Cardiac septum (tissue), 1 donor: ENCODE measurements around the gene ERRFI1. TPM values are rescaled to one million over a fixed set of nuclear protein-coding genes. Genes with fewer than 3 reads are reported as not detected.

Source experiments
- DNase-seq: peaks from one replicate; pipeline ENCODE4 v3.0.0-alpha.2; 2020; ENCODE audit warnings: low spot score
- intact Hi-C: fragments of 100-400 bp; cut with DNase I; formaldehyde crosslinking; loops from one replicate; pipeline ENCODE4 v1.14.0; 2022
- total RNA-seq: library from RNA; stranded (reverse); fragmentation: NEBNext Ultra II Directional; extraction: Animal tissue kit (Norgen Biotek cat#: 25700); gene quantifications from one replicate; pipeline ENCODE4 v1.2.1, GENCODE V29; 2021
- donor health status: DM: no; HTN: no; CAD: no.

ERRFI1 gene
- total RNA-seq, 1 donor from 2014 or later = 8.2 TPM

- intact Hi-C loops = no loop called here
- no peak for DNase-seq
Measured at GRCh38 chr1:8010080-8010664, 15.9 kb downstream of the ERRFI1 start.

- intact Hi-C loops = loop anchor here (10.0 kb wide), 1 partner anchor 715 kb away; no protein-coding TSS in a partner anchor
- no peak for DNase-seq
Measured at GRCh38 chr1:8009043-8010002, 16.8 kb downstream of the ERRFI1 start.

GRCh38 chr1:8006037-8006963 lies 19.8 kb downstream of the ERRFI1 start:
- no peak for DNase-seq
- intact Hi-C loops = loop anchor here (10.0 kb wide), 1 partner anchor 719 kb away; no protein-coding TSS in a partner anchor

- no peak for DNase-seq
- intact Hi-C loops = loop anchor here (10.0 kb wide), 1 partner anchor 720 kb away; no protein-coding TSS in a partner anchor
Measured at GRCh38 chr1:8004803-8005573, 21.1 kb downstream of the ERRFI1 start.

DNA sequence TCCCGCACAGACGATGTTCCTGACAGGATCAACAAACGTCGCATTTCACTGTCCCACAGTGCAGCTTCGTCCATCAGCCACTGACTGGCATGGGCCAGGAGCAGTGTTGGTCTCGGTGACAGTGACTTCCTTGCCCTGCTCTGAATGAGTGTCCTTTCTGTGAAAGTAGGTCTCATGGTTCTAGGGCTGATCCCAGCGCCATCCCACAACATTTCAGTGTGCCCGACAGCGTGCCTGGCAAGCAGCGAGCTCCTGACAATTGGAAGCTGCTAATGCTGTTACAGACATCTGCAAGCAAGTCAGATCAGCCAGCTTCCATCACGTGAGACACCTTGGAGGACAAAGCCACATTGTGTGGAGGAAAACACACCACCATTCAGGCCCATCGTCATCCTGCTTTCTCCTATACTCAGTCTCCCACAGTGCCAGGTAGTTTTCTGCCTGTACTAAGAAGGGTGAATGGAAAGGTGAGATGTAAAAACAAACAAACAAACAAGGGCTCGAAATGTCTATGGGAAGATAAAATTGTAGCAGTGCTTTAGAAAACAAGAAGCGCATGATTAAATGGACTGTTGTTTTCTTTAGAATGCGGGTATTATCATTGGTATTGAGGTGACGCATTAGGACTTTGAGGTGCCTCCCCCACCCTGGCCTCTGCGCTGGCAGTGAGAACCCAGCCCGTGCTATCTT lies 21.9 kb downstream of the ERRFI1 start:
- intact Hi-C loops = loop anchor here (10.0 kb wide), 1 partner anchor 721 kb away; no protein-coding TSS in a partner anchor
- DNase-seq = no peak

GRCh38 chr1:8003438-8004112 lies 22.5 kb downstream of the ERRFI1 start:
- no peak for DNase-seq
- intact Hi-C loops = loop anchor here (10.0 kb wide), 1 partner anchor 721 kb away; no protein-coding TSS in a partner anchor

- DNase-seq = no peak
- intact Hi-C loops = loop anchor here (10.0 kb wide), 1 partner anchor 722 kb away; no protein-coding TSS in a partner anchor
Measured at GRCh38 chr1:8002921-8003320, 23.2 kb downstream of the ERRFI1 start.

- no peak for DNase-seq
- intact Hi-C loops = loop anchor here (10.0 kb wide), 1 partner anchor 722 kb away; no protein-coding TSS in a partner anchor
Measured at GRCh38 chr1:8002329-8002910, 23.7 kb downstream of the ERRFI1 start.

DNA sequence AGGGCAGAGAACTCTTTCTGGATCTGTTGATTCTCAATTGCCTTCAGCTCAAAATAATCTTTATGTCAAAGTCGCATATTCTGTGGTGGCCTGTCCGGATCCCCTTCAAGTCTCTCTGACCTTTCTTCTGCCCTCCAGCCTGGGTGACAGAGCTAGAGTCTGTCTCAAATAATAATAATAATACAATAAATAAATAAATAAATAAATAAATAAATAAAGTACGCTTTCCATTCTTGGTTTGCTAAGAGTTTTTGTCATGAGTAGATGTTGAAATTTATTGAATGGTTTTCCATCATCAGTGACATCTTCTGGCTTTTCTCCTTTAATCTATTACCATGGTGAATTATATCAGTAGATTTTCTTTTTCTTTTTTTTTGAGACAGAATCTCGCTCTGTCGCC lies 30.7 kb downstream of the ERRFI1 start:
- intact Hi-C loops = no loop called here
- DNase-seq = no peak

DNA sequence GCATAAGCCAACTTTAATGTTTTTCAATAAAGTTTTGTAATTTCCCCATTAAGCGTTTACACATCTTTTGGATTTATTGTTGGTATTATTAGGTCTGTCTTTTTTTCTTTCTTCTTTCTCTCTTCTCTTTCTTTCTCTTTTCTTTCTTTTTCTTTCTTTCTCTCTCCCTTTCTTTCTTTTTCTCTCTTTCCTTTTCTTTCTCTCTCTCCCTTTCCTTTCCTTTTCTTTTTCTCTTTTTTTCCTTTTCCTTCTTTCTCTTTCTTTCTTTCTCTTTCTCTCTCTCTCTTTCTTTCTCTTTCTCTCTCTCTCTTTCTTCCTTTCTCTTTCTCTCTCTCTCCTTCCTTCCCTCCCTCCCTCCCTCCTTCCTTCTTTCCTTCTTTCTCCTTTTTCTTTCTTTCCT lies 31.3 kb downstream of the ERRFI1 start:
- intact Hi-C loops = no loop called here
- no peak for DNase-seq

- intact Hi-C loops = no loop called here
- DNase-seq = no peak
Measured at GRCh38 chr1:7993593-7994479, 32.3 kb downstream of the ERRFI1 start.

DNA sequence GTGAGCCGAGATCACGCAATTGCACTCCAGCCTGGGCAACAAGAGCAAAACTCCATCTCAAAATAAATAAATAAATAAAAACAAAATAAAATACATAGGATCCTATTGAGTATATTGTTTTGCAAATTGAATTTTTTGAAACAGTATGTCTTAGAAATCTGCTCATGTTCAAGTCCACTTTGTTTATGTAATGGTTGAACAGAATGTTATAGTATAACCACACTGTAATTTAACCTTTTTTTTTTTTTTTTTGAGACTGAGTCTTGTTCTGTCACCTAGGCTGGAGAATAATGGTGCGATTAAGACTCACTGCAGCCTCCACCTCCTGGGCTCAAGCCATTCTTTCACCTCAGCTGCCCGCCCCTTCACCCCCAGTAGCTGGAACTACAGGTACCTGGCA lies 33.2 kb downstream of the ERRFI1 start:
- no peak for DNase-seq
- intact Hi-C loops = no loop called here

- intact Hi-C loops = no loop called here
- peak; percentile 26 for DNase-seq
Measured at GRCh38 chr1:7991504-7992440, 34.3 kb downstream of the ERRFI1 start.

DNA sequence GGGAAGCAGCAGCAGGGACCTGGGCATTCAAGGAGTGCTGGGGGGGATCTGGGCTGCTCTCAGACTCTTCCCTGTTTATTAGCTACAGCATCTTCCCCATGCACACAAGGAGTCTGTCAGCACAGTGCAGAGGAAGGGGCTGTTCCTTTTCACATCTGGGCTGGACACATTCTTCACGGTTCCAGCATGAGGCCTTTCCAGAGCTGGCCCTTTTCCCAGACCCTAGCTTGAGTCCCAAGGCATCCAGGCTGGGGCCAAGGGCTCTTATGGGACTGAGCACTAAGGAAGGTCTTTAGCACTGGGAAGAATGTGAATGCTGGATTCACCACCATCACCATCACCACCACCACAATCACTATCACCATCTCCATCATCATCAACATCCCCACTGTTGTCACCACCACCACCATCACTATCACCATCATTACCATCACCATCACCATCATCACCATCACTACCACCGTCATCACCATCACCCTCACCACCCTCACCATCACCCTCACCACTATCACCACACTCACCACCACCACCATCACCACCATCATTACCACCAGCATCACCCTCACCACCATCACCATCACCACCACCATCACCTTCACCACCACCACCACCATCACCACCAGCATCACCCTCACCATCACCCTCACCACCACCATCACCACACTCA lies 36.2 kb downstream of the ERRFI1 start:
- no peak for DNase-seq
- intact Hi-C loops = no loop called here

DNA sequence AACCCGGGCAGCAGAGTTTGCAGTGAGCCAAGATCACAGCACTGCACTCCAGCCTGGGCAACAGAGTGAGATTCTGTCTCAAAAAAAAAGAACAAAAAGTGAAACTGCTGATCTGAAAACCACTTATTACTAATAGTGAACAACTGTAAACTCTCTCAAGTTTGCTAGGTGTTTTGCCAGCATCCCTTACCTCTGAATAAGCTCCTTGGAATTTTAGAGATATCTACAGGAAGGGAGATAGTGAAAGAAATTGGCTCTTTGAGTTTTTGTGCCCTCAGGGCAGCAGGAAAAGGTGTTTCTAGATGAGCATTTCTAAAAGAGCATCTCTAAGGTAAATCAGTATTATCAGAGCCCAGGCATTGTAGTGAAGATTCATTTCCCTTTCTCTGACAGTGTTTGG lies 37.5 kb downstream of the ERRFI1 start:
- intact Hi-C loops = no loop called here
- no peak for DNase-seq
